Measurements from ENCODE around the gene NSFL1C.

GRCh38 chr20:1430004-1430451 is 36.6 kb downstream of the NSFL1C start:
- no peak for TF ChIP-seq CTCF (IDR thresholded peaks at IDR 0.05)
- TF ChIP-seq POLR2A (IDR thresholded peaks at IDR 0.05), result no peak
